HG02885 (cell line): ENCODE data around the gene SLC37A1.

Experiments
- ATAC-seq: cut with Tn5 transposase; IDR thresholded peaks from one replicate; pipeline ENCODE4 v1.9.1; 2021; ENCODE audit warnings: mild to moderate bottlenecking; ENCODE audit not compliant: unreplicated experiment, poor library complexity

Gene SLC37A1

GRCh38 chr21:42500225-42500624 is 13.4 kb upstream of the SLC37A1 start:
- no peak for ATAC-seq

- ATAC-seq: no peak
These were observed 12.9 kb upstream of the SLC37A1 start for GRCh38 chr21:42500736-42501135.

GRCh38 chr21:42503711-42504110 is 9.9 kb upstream of the SLC37A1 start:
- ATAC-seq: no peak

GRCh38 chr21:42505090-42505726 is 8.4 kb upstream of the SLC37A1 start:
- peak; percentile 88 for ATAC-seq

GRCh38 chr21:42507418-42507817 is 6.2 kb upstream of the SLC37A1 start:
- no peak for ATAC-seq

- no peak for ATAC-seq
These were observed 5.3 kb upstream of the SLC37A1 start for GRCh38 chr21:42508371-42508770.

- ATAC-seq: no peak
These were observed 4.4 kb upstream of the SLC37A1 start for GRCh38 chr21:42509244-42509643.

- ATAC-seq: no peak
These were observed 1.2 kb upstream of the SLC37A1 start for GRCh38 chr21:42512346-42513034.

GRCh38 chr21:42513985-42514882 is 582 bp downstream of the SLC37A1 start:
- peak; percentile 53 for ATAC-seq

GRCh38 chr21:42514883-42515228 is 1.2 kb downstream of the SLC37A1 start:
- no peak for ATAC-seq

GRCh38 chr21:42515708-42516502 is 2.3 kb downstream of the SLC37A1 start:
- no peak for ATAC-seq

- ATAC-seq: no peak
These were observed 4.6 kb downstream of the SLC37A1 start for GRCh38 chr21:42518215-42518614.

GRCh38 chr21:42518626-42519025 is 5.0 kb downstream of the SLC37A1 start:
- no peak for ATAC-seq

- ATAC-seq: no peak
These were observed 7.1 kb downstream of the SLC37A1 start for GRCh38 chr21:42520628-42521253.

- ATAC-seq: no peak
These were observed 7.7 kb downstream of the SLC37A1 start for GRCh38 chr21:42521384-42521783.

GRCh38 chr21:42521805-42522204 is 8.2 kb downstream of the SLC37A1 start:
- no peak for ATAC-seq

GRCh38 chr21:42522271-42522670 is 8.6 kb downstream of the SLC37A1 start:
- ATAC-seq: no peak

- no peak for ATAC-seq
These were observed 9.1 kb downstream of the SLC37A1 start for GRCh38 chr21:42522771-42523170.

GRCh38 chr21:42523211-42523610 is 9.6 kb downstream of the SLC37A1 start:
- ATAC-seq: no peak

GRCh38 chr21:42523941-42524340 is 10.3 kb downstream of the SLC37A1 start:
- no peak for ATAC-seq
